Sigmoid colon (tissue), 7 donors: ENCODE measurements around the gene LRP1. TPM values are rescaled to one million over a fixed set of nuclear protein-coding genes. Genes with fewer than 3 reads are reported as not detected.

Experiments used
- DNase-seq: peaks from one replicate; pipeline ENCODE4 v3.0.0-alpha.2; 2019
- H3K27ac ChIP-seq, 4 donors: fragments of 200-600 bp; sonication (generic); one replicate each; pipeline ENCODE4 v1.5.1; 2016 to 2019; ENCODE audit warnings: mild to moderate bottlenecking in 1 of 4
- H3K27me3 ChIP-seq, 3 donors: fragments of 200-600 bp; sonication (generic); one replicate each; pipeline ENCODE4 v1.5.1; 2019; ENCODE audit warnings: mild to moderate bottlenecking in 1 of 3
- H3K36me3 ChIP-seq, 4 donors: fragments of 200-600 bp; sonication (generic); one replicate each; pipeline ENCODE4 v1.5.1; 2016 to 2019
- H3K4me1 ChIP-seq, 4 donors: fragments of 200-600 bp; sonication (generic); one replicate each; pipeline ENCODE4 v1.5.1; 2017 to 2019
- H3K4me3 ChIP-seq, 4 donors: fragments of 200-600 bp; sonication (generic); one replicate each; pipeline ENCODE4 v1.5.1; 2017 to 2019; ENCODE audit warnings: mild to moderate bottlenecking in 2 of 4, moderate library complexity in 1 of 4
- H3K9me3 ChIP-seq, 4 donors: fragments of 200-600 bp in 3 of 4; sonication (generic) in 3 of 4; one replicate each; pipeline versions ENCODE4 v1.5.1 to v1.6.1; 2013 to 2019
- CTCF ChIP-seq, 4 experiments: fragments of 450-650 bp in 3 of 4; fragments of 200-600 bp in 1 of 4; IDR thresholded peaks; one replicate each; pipeline ENCODE4 v1.5.1; 2016 to 2019; ENCODE audit warnings: antibody characterized with exemption in 4 of 4, mild to moderate bottlenecking in 3 of 4, moderate library complexity in 2 of 4
- EP300 ChIP-seq, 4 donors: sonication (generic); formaldehyde crosslinking; IDR thresholded peaks; one replicate each; pipeline ENCODE4 v1.6.1; 2017; ENCODE audit warnings: antibody characterized with exemption in 4 of 4
- POLR2A ChIP-seq, 2 donors: fragments of 450-650 bp; IDR thresholded peaks; one replicate each; pipeline ENCODE4 v1.6.1; 2016; ENCODE audit warnings: antibody characterized with exemption in 2 of 2, mild to moderate bottlenecking in 2 of 2, moderate library complexity in 2 of 2
- POLR2AphosphoS5 ChIP-seq, 4 donors: sonication (generic); formaldehyde crosslinking; IDR thresholded peaks; one replicate each; pipeline ENCODE4 v1.6.1; 2017; ENCODE audit warnings: antibody characterized with exemption in 4 of 4
- WGBS, 2 donors: extraction: QIAGEN DNeasy Blood & Tissue Kit; methylation state at CpG; one replicate each; pipeline ENCODE4 v1.1.7; 2013; 5-methylcytosine and 5-hydroxymethylcytosine counted together
- intact Hi-C: fragments of 100-400 bp; cut with DNase I; formaldehyde crosslinking; loops from one replicate; pipeline ENCODE4 v1.15.1; 2023
- polyA plus RNA-seq, 3 donors: library from polyadenylated mRNA; stranded (reverse); fragments of 200-250 nt; gene quantifications; one replicate each; pipeline ENCODE4 v1.2.3, GENCODE V29; 2013
- total RNA-seq, 4 donors: library from RNA; depleted of rRNA; stranded (reverse); fragments of >200 nt; gene quantifications; one replicate each; pipeline ENCODE4 v1.1.0, GENCODE V29; 2016
- donor health status: healthy with polysubstance abuse.
- donor health status: Bipolar disorder and iron deficiency.
- donor health status: healthy.

The LRP1 gene
- total and polyA plus RNA-seq, 7 donors, result 11.4 to 262 (median 147) TPM

GRCh38 chr12:57240066-57240921, 112.0 kb downstream of the LRP1 start:
- peak overlapping the region in 1 of 4 donors; percentile 32 for H3K27ac ChIP-seq
- H3K4me1 ChIP-seq, result peaks cover 0 to 67% (median 58%) of the 10 kb centered on the region in 4 donors
- H3K4me3 ChIP-seq, result peak overlapping the region; percentile 15 to 54 (median 46)
- no peaks in the 10 kb centered on the region for H3K9me3 ChIP-seq
- peaks cover 68 to 98% (median 95%) of the 10 kb centered on the region in 3 donors for H3K27me3 ChIP-seq
- 1% methylated on average over 72 of the region's 72 CpGs for WGBS, 2 donors
- H3K36me3 ChIP-seq, result no peaks in the 10 kb centered on the region
- no peak for TF ChIP-seq CTCF (IDR thresholded peaks at IDR 0.05)
- TF ChIP-seq EP300 (IDR thresholded peaks at IDR 0.05), result no peak
- no peak for TF ChIP-seq POLR2A (IDR thresholded peaks at IDR 0.05)
- no peak for TF ChIP-seq POLR2AphosphoS5 (IDR thresholded peaks at IDR 0.05)
- peak; percentile 77 for DNase-seq
- intact Hi-C loops, result no loop called here

- TF ChIP-seq CTCF (IDR thresholded peaks at IDR 0.05), result no peak
- no peak for TF ChIP-seq POLR2A (IDR thresholded peaks at IDR 0.05)
- TF ChIP-seq POLR2AphosphoS5 (IDR thresholded peaks at IDR 0.05), result no peak
- no peak for TF ChIP-seq EP300 (IDR thresholded peaks at IDR 0.05)
- H3K9me3 ChIP-seq, result no peaks in the 10 kb centered on the region
- WGBS, 2 donors, result 8 to 11% methylated on average over 19 of the region's 19 CpGs
- intact Hi-C loops, result no loop called here
- H3K4me1 ChIP-seq, result peaks cover 0 to 67% (median 58%) of the 10 kb centered on the region in 4 donors
- H3K27ac ChIP-seq, result no peak overlapping the region
- no peaks in the 10 kb centered on the region for H3K36me3 ChIP-seq
- DNase-seq, result peak; percentile 63
- peak overlapping the region in 1 of 4 donors; percentile 50 for H3K4me3 ChIP-seq
- H3K27me3 ChIP-seq, result peaks cover 67 to 95% (median 88%) of the 10 kb centered on the region in 3 donors
Observed at GRCh38 chr12:57240926-57241401, 112.7 kb downstream of the LRP1 start.

- 8 to 11% methylated on average over 48 of the region's 48 CpGs for WGBS, 2 donors
- H3K9me3 ChIP-seq, result no peaks in the 10 kb centered on the region
- peaks cover 63 to 88% (median 85%) of the 10 kb centered on the region in 3 donors for H3K27me3 ChIP-seq
- peak; percentile 65 for DNase-seq
- peaks cover 0 to 67% (median 58%) of the 10 kb centered on the region in 4 donors for H3K4me1 ChIP-seq
- intact Hi-C loops, result no loop called here
- TF ChIP-seq EP300 (IDR thresholded peaks at IDR 0.05), result no peak
- H3K36me3 ChIP-seq, result no peaks in the 10 kb centered on the region
- H3K27ac ChIP-seq, result no peak overlapping the region
- no peak overlapping the region for H3K4me3 ChIP-seq
Observed at GRCh38 chr12:57241402-57242310, 113.4 kb downstream of the LRP1 start.

- no peaks in the 10 kb centered on the region for H3K9me3 ChIP-seq
- peak overlapping the region in 2 of 4 donors; percentile 4 to 39 for H3K4me3 ChIP-seq
- intact Hi-C loops, result no loop called here
- no peak overlapping the region for H3K27ac ChIP-seq
- 1 to 2% methylated on average over 18 of the region's 18 CpGs for WGBS, 2 donors
- no peaks in the 10 kb centered on the region for H3K36me3 ChIP-seq
- H3K27me3 ChIP-seq, result peaks cover 62 to 81% (median 79%) of the 10 kb centered on the region in 3 donors
- peaks cover 0 to 63% (median 58%) of the 10 kb centered on the region in 4 donors for H3K4me1 ChIP-seq
- TF ChIP-seq CTCF (IDR thresholded peaks at IDR 0.05), result no peak
- no peak for TF ChIP-seq POLR2AphosphoS5 (IDR thresholded peaks at IDR 0.05)
- no peak for TF ChIP-seq POLR2A (IDR thresholded peaks at IDR 0.05)
- TF ChIP-seq EP300 (IDR thresholded peaks at IDR 0.05), result no peak
- peak; percentile 71 for DNase-seq
Observed at GRCh38 chr12:57242329-57242690, 114.0 kb downstream of the LRP1 start.
